Neural cell (in vitro differentiated cells): ENCODE results near the gene TAPBPL. TPM values are rescaled to one million over a fixed set of nuclear protein-coding genes. Genes with fewer than 3 reads are reported as not detected.

Experiments used
- H2AFZ ChIP-seq: fragments of 200-600, 300-800 bp; sonication (generic), shearing (Covaris generic); 2 replicates; pipeline ENCODE4 v1.6.0; 2014; ENCODE audit warnings: low read depth, mild to moderate bottlenecking, antibody characterized with exemption, low read length, moderate library complexity
- H3F3A ChIP-seq: fragments of 200-600 bp; shearing (Covaris generic); 2 replicates; pipeline ENCODE4 v1.6.1; 2016; ENCODE audit warnings: mild to moderate bottlenecking, moderate library complexity, mixed read lengths, antibody characterized with exemption, low read length; ENCODE audit not compliant: insufficient read depth, poor library complexity, severe bottlenecking
- H3K27ac ChIP-seq: fragments of 200-600, 300-800 bp; sonication (generic), shearing (Covaris generic); 2 replicates; pipeline ENCODE4 v1.5.1; 2014; ENCODE audit warnings: mild to moderate bottlenecking, low read length, moderate library complexity
- H3K27me3 ChIP-seq: fragments of 300-800, 200-600 bp; sonication (generic), shearing (Covaris generic); 2 replicates; pipeline ENCODE4 v1.6.0; 2014; ENCODE audit warnings: mild to moderate bottlenecking, low read depth, low read length, moderate library complexity; ENCODE audit not compliant: insufficient read depth
- H3K36me3 ChIP-seq: fragments of 300-800, 200-600 bp; sonication (generic), shearing (Covaris generic); 2 replicates; pipeline ENCODE4 v1.5.1; 2014; ENCODE audit warnings: mild to moderate bottlenecking, antibody characterized with exemption, low read length, moderate library complexity; ENCODE audit not compliant: insufficient read depth
- H3K4me2 ChIP-seq: fragments of 300-800, 200-600 bp; sonication (generic), shearing (Covaris generic); 2 replicates; pipeline ENCODE4 v1.6.0; 2014; ENCODE audit warnings: mild to moderate bottlenecking, low read length
- H3K4me3 ChIP-seq: fragments of 300-800, 200-600 bp; sonication (generic), shearing (Covaris generic); 2 replicates; pipeline ENCODE4 v1.5.1; 2014; ENCODE audit warnings: mild to moderate bottlenecking, low read length, moderate library complexity
- H3K79me2 ChIP-seq: fragments of 200-600 bp; shearing (Covaris generic); replicated peaks from 2 replicates; pipeline ENCODE4 v1.6.0; 2014; ENCODE audit warnings: mild to moderate bottlenecking, low read length, moderate library complexity; ENCODE audit not compliant: insufficient read depth
- H3K9ac ChIP-seq: fragments of 300-800, 200-600 bp; sonication (generic), shearing (Covaris generic); 2 replicates; pipeline ENCODE4 v1.6.1; 2016; ENCODE audit warnings: mild to moderate bottlenecking, low read length, mixed read lengths
- H3K9me2 ChIP-seq: fragments of 200-600 bp; shearing (Covaris generic); 2 replicates; pipeline ENCODE4 v1.6.1; 2016; ENCODE audit warnings: mild to moderate bottlenecking, low read length, mixed read lengths; ENCODE audit not compliant: insufficient read depth
- H3K9me3 ChIP-seq: fragments of 200-600, 300-800 bp; sonication (generic), shearing (Covaris generic); 2 replicates; pipeline ENCODE4 v1.6.1; 2016; ENCODE audit warnings: mild to moderate bottlenecking, mixed run types, low read length, moderate library complexity, mixed read lengths
- H4K20me1 ChIP-seq: fragments of 200-600 bp; shearing (Covaris generic); 2 replicates; pipeline ENCODE4 v1.6.1; 2016; ENCODE audit warnings: mild to moderate bottlenecking, mixed run types; ENCODE audit not compliant: insufficient read depth
- EP300 ChIP-seq: fragments of 450-650 bp; conservative IDR thresholded peaks from 2 replicates; pipeline ENCODE4 v1.6.1; 2014; ENCODE audit warnings: antibody characterized with exemption, mild to moderate bottlenecking, moderate library complexity; ENCODE audit not compliant: poor library complexity, severe bottlenecking
- EZH2 ChIP-seq: fragments of 200-600, 300-800 bp; shearing (Covaris generic), sonication (generic); IDR thresholded peaks from 2 replicates; pipeline ENCODE4 v1.6.1; 2014; ENCODE audit warnings: antibody characterized with exemption, low read length, borderline replicate concordance, mild to moderate bottlenecking; ENCODE audit not compliant: insufficient read depth, poor library complexity, severe bottlenecking
- MXI1 ChIP-seq: fragments of 450-650 bp; conservative IDR thresholded peaks from 2 replicates; pipeline ENCODE4 v1.6.1; 2014; ENCODE audit warnings: antibody characterized with exemption, mild to moderate bottlenecking; ENCODE audit not compliant: poor library complexity, severe bottlenecking
- POLR2AphosphoS5 ChIP-seq: IDR thresholded peaks from 2 replicates; pipeline ENCODE4 v1.6.1; 2012
- RAD21 ChIP-seq: fragments of 450-650 bp; conservative IDR thresholded peaks from 2 replicates; pipeline ENCODE4 v1.6.1; 2014; ENCODE audit warnings: antibody characterized with exemption, mild to moderate bottlenecking, moderate library complexity
- SMC3 ChIP-seq: fragments of 450-650 bp; conservative IDR thresholded peaks from 2 replicates; pipeline ENCODE4 v1.6.1; 2014; ENCODE audit warnings: antibody characterized with exemption, mild to moderate bottlenecking, moderate library complexity; ENCODE audit not compliant: poor library complexity
- TAF1 ChIP-seq: IDR thresholded peaks from 2 replicates; pipeline ENCODE4 v1.6.1; 2012; ENCODE audit warnings: low read depth
- polyA plus RNA-seq: library from polyadenylated mRNA; depleted of rRNA; stranded (reverse); fragments of >200 nt; gene quantifications from 2 replicates; pipeline ENCODE4 v1.2.3, GENCODE V29; 2014
- TF ChIP-seq, protein P1 (sequence below): fragments of 450-650 bp; IDR thresholded peaks from 2 replicates; pipeline ENCODE4 v1.5.1; 2014; ENCODE audit warnings: antibody characterized with exemption, mild to moderate bottlenecking, moderate library complexity; ENCODE audit not compliant: poor library complexity, severe bottlenecking
- TF ChIP-seq, protein P2 (sequence below): IDR thresholded peaks from 2 replicates; pipeline ENCODE4 v1.6.1; 2012; ENCODE audit warnings: borderline replicate concordance

The TAPBPL gene
- polyA plus RNA-seq, 1 donor from 2014 or later, result not detected

DNA sequence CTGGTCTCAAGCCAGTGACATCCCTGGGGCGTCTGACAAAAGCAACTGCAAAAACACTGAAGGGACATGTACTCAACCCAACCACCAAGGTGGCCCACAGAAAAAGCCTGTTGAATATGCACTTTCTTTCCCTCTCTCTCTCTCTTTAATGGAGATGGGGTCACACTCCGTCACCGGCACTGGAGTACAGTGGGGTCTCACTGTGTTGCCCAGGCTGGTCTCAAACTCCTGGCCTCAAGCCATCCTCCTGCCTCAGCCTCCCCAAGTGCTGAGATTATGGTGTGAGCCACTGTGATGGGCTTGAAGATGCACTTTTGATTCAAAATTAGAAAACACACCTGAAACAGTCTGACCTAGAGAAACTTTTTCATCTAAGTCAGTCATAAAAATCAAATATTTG lies 14.3 kb upstream of the TAPBPL start:
- TF ChIP-seq, protein P1, sequence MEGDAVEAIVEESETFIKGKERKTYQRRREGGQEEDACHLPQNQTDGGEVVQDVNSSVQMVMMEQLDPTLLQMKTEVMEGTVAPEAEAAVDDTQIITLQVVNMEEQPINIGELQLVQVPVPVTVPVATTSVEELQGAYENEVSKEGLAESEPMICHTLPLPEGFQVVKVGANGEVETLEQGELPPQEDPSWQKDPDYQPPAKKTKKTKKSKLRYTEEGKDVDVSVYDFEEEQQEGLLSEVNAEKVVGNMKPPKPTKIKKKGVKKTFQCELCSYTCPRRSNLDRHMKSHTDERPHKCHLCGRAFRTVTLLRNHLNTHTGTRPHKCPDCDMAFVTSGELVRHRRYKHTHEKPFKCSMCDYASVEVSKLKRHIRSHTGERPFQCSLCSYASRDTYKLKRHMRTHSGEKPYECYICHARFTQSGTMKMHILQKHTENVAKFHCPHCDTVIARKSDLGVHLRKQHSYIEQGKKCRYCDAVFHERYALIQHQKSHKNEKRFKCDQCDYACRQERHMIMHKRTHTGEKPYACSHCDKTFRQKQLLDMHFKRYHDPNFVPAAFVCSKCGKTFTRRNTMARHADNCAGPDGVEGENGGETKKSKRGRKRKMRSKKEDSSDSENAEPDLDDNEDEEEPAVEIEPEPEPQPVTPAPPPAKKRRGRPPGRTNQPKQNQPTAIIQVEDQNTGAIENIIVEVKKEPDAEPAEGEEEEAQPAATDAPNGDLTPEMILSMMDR, result no peak
- TF ChIP-seq EP300 (no peak), RAD21 (no peak), MXI1 (no peak), POLR2AphosphoS5 (no peak), TAF1 (no peak), EZH2 (no peak), SMC3 (no peak)
- TF ChIP-seq, protein P2, sequence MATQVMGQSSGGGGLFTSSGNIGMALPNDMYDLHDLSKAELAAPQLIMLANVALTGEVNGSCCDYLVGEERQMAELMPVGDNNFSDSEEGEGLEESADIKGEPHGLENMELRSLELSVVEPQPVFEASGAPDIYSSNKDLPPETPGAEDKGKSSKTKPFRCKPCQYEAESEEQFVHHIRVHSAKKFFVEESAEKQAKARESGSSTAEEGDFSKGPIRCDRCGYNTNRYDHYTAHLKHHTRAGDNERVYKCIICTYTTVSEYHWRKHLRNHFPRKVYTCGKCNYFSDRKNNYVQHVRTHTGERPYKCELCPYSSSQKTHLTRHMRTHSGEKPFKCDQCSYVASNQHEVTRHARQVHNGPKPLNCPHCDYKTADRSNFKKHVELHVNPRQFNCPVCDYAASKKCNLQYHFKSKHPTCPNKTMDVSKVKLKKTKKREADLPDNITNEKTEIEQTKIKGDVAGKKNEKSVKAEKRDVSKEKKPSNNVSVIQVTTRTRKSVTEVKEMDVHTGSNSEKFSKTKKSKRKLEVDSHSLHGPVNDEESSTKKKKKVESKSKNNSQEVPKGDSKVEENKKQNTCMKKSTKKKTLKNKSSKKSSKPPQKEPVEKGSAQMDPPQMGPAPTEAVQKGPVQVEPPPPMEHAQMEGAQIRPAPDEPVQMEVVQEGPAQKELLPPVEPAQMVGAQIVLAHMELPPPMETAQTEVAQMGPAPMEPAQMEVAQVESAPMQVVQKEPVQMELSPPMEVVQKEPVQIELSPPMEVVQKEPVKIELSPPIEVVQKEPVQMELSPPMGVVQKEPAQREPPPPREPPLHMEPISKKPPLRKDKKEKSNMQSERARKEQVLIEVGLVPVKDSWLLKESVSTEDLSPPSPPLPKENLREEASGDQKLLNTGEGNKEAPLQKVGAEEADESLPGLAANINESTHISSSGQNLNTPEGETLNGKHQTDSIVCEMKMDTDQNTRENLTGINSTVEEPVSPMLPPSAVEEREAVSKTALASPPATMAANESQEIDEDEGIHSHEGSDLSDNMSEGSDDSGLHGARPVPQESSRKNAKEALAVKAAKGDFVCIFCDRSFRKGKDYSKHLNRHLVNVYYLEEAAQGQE, result no peak
- Histone ChIP-seq H3K9ac (no peak overlapping the region), H3K27me3 (no peaks in the 10 kb centered on the region), H3F3A (no peaks in the 10 kb centered on the region), H2AFZ (no peak overlapping the region), H4K20me1 (no peaks in the 10 kb centered on the region), H3K4me3 (no peak overlapping the region), H3K9me2 (no peaks in the 10 kb centered on the region), H3K36me3 (no peaks in the 10 kb centered on the region), H3K9me3 (no peaks in the 10 kb centered on the region), H3K4me2 (no peak overlapping the region), H3K79me2 (no peaks in the 10 kb centered on the region), H3K27ac (no peak overlapping the region)

DNA sequence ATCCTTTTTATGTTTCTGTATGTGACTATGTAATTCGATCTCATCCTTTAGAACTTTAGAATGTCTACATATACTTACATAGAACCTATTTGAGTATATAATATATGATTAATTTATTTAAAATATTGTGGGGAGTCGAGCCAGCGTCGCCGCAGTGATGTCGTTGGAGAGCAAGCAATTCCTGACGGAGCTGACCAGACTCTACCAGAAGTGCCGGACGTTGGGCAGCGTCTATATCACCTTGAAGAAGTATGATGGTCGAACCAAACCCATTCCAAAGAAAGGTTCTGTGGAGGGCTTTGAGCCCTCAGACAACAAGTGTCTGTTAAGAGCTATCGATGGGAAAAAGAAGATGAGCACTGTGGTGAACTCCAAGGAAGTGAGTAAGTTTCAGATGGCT lies 13.5 kb upstream of the TAPBPL start:
- H2AFZ ChIP-seq, result no peak overlapping the region
- H3F3A ChIP-seq, result no peaks in the 10 kb centered on the region

More for the DNA sequence above, 13.5 kb upstream of the TAPBPL start:
- Histone ChIP-seq H3K9me3 (no peaks in the 10 kb centered on the region), H4K20me1 (no peaks in the 10 kb centered on the region), H3K9me2 (no peaks in the 10 kb centered on the region), H3K79me2 (no peaks in the 10 kb centered on the region), H3K4me2 (no peak overlapping the region), H3K27me3 (no peaks in the 10 kb centered on the region), H3K27ac (no peak overlapping the region), H3K9ac (no peak overlapping the region), H3K4me3 (no peak overlapping the region), H3K36me3 (no peaks in the 10 kb centered on the region)
- TF ChIP-seq RAD21 (no peak), SMC3 (no peak), TAF1 (no peak), MXI1 (no peak), POLR2AphosphoS5 (no peak), EP300 (no peak), EZH2 (no peak)
- TF ChIP-seq, protein P2, result no peak
- TF ChIP-seq, protein P1, result no peak
